ENCODE results near the gene ASF1B. TPM values are rescaled to one million over a fixed set of nuclear protein-coding genes. Genes with fewer than 3 reads are reported as not detected.

Gene ASF1B
- total and polyA plus RNA-seq, 12 donors: 0.48 to 17.2 (median 1.9) TPM

DNA sequence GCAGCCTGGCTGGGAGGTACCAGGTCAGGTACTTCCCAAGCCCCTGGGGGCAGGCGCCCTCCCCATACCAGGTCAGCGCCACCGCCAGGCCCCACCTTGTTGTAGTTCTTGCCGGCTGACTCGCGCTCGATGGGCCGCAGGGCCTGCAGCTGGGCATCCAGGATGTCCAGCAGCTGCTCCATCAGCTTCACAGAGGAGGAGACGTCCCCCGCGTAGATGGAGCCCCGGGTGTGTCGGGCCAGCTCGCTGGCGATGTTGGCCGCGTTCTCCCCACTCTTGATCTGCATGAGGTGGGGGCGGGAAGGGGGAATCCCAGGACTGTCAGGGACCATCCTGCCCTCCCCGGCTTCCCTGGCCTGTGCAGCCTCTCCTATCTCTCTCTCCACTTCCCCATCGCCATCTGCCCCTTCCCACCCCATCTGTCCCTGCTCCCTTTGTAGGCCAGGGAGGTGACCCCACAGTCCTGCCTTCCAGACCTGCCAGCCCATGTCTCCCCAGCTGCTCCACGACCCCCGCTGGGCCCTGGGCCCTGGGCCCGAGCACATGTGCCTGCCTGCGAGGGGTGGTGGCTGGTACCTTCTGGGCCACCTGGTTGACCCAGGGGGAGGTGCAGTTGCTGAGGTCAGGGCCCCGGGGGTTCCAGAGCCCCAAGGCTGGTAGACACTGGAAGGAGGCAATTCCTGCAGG lies 23.8 kb upstream of the ASF1B start:
- no peak for TF ChIP-seq POLR2A (IDR thresholded peaks at IDR 0.05)
- TF ChIP-seq, protein P1, sequence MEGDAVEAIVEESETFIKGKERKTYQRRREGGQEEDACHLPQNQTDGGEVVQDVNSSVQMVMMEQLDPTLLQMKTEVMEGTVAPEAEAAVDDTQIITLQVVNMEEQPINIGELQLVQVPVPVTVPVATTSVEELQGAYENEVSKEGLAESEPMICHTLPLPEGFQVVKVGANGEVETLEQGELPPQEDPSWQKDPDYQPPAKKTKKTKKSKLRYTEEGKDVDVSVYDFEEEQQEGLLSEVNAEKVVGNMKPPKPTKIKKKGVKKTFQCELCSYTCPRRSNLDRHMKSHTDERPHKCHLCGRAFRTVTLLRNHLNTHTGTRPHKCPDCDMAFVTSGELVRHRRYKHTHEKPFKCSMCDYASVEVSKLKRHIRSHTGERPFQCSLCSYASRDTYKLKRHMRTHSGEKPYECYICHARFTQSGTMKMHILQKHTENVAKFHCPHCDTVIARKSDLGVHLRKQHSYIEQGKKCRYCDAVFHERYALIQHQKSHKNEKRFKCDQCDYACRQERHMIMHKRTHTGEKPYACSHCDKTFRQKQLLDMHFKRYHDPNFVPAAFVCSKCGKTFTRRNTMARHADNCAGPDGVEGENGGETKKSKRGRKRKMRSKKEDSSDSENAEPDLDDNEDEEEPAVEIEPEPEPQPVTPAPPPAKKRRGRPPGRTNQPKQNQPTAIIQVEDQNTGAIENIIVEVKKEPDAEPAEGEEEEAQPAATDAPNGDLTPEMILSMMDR (IDR thresholded peaks at IDR 0.05): no peak
- no peak overlapping the region for H3K4me3 ChIP-seq
- WGBS, 4 donors: 86 to 94% (median 91%) methylated on average over 4 to 25 of the region's 25 CpGs
- intact Hi-C loops (cut with DNase I): loop anchor here in 1 of 2 donors (10.0 kb wide), 1 partner anchor 185 kb away; no protein-coding TSS in a partner anchor
- H3K9me3 ChIP-seq (replicated peaks in 1 of 3): no peaks in the 10 kb centered on the region
- peaks cover 0 to 31% of the 10 kb centered on the region in 2 donors for H3K36me3 ChIP-seq (replicated peaks in 1 of 2)
- H3K27ac ChIP-seq: no peak overlapping the region
- H3K27me3 ChIP-seq: no peaks in the 10 kb centered on the region
- no peaks in the 10 kb centered on the region for H3K4me1 ChIP-seq (replicated peaks in 1 of 2)
- no peak for DNase-seq

DNA sequence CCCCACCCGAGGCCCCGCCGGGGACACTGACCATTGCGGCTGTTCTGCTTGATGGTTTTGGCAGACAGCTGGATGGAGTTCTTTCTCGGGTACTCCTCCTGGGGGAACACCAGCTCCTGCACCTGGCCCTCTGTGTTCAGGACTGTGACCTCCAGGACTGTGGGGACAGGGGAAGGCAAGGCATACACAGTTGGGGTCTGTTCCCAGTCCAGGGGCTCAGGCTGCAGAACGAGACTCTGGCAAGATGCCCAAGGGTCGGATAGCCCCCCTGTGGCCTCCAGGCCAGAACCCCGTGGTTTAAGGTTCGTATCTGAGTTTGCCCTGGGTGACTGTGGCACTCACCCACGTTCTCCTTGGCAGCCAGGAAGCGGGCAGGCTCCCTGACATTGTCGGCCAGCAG lies 22.7 kb upstream of the ASF1B start:
- DNase-seq: no peak
- Histone ChIP-seq H3K27me3 (no peaks in the 10 kb centered on the region), H3K9me3 (replicated peaks in 1 of 3) (no peaks in the 10 kb centered on the region), H3K27ac (no peak overlapping the region), H3K4me3 (no peak overlapping the region), H3K36me3 (replicated peaks in 1 of 2) (peaks cover 0 to 34% of the 10 kb centered on the region in 2 donors), H3K4me1 (replicated peaks in 1 of 2) (no peaks in the 10 kb centered on the region)
- TF ChIP-seq, protein P1 (IDR thresholded peaks at IDR 0.05): no peak
- no peak for TF ChIP-seq POLR2A (IDR thresholded peaks at IDR 0.05)
- WGBS, 4 donors: 64 to 92% (median 79%) methylated on average over 3 to 12 of the region's 12 CpGs
- intact Hi-C loops (cut with DNase I): loop anchor here in 1 of 2 donors (10.0 kb wide), 1 partner anchor 186 kb away; no protein-coding TSS in a partner anchor

DNA sequence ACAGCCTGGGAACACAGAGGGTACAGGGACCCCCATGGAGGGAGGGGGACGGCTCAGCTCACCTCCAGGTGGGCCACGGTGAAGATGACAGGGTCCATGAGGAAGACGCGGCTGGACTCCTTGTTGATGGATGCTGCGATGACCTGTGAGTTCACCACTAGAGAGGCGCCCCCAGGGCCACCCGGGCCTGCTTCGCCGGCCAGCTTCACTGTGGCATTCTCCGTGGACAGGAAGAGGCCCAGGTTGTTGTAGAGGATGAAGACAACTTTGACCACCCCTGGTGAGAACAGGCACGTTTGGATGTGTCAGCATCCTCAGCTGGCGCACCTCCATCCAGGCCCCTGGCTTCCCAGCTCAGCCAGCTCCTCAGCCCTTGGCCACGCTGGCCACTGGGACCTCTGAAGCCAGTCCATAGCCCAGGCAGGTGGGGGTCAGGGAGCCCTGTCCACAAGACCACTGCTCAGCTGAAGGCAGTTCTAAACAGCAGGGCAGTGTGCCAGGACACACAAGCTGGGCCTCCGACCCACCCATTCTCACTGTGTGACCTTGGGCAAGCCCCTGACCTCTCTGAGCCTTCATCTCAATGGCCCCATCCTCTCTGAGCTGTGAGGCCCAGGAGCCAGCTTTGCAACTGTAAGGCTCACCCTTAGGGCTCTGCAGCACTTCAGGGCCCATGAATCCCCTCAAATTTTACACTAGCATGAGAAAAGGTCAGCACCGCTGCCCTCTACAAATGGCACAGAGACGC lies 22.1 kb upstream of the ASF1B start:
- Histone ChIP-seq H3K9me3 (replicated peaks in 1 of 3) (no peaks in the 10 kb centered on the region), H3K4me1 (replicated peaks in 1 of 2) (no peaks in the 10 kb centered on the region), H3K36me3 (replicated peaks in 1 of 2) (peaks cover 0 to 34% of the 10 kb centered on the region in 2 donors), H3K4me3 (no peak overlapping the region), H3K27me3 (no peaks in the 10 kb centered on the region), H3K27ac (no peak overlapping the region)
- intact Hi-C loops (cut with DNase I): loop anchor here in 1 of 2 donors (10.0 kb wide), 1 partner anchor 186 kb away; no protein-coding TSS in a partner anchor
- no peak for DNase-seq
- 86 to 93% (median 91%) methylated on average over 9 to 16 of the region's 16 CpGs for WGBS, 4 donors
- TF ChIP-seq POLR2A (IDR thresholded peaks at IDR 0.05): no peak
- TF ChIP-seq, protein P1 (IDR thresholded peaks at IDR 0.05): no peak

DNA sequence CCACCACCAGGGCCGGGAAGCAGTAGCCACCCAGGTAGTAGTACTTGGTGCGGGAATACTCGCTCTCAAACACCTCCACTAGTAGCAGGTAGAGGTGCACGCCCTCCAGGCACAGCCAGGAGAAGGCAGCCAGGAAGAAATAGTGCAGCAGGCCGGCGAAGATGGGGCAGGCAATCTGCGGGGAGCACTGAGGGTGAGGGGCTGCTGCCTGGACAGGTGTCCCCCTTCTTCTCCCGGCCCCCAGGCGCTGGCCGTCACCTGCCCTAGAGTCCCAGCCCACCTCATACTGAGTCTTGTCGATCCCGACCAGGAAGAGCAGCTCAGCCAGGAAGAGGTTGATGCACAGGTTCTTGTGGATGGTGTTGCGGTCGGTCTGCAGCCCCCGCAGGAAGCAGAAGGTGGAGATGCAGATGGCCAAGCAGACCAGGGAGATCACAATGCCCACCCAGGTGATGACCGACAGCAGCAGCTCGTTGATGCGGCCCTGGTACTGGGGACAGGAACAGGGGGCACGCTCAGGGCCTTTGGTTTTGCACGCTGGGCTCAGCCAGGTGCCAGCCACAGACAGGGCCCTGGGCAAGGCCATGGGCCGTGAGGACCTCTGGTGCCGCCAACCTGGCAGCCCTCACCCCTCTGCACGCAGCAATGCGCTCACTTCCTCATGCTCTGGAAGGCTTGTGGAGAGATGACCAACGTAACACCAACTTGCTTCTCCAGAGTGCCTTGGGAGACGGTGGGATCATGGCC lies 20.8 kb upstream of the ASF1B start:
- no peaks in the 10 kb centered on the region for H3K27me3 ChIP-seq
- H3K27ac ChIP-seq: no peak overlapping the region
- no peak for DNase-seq
- 94 to 97% (median 96%) methylated on average over 16 to 26 of the region's 26 CpGs for WGBS, 4 donors
- H3K36me3 ChIP-seq (replicated peaks in 1 of 2): peaks cover 0 to 41% of the 10 kb centered on the region in 2 donors
- no peak overlapping the region for H3K4me3 ChIP-seq
- TF ChIP-seq POLR2A (IDR thresholded peaks at IDR 0.05): no peak
- TF ChIP-seq, protein P1 (IDR thresholded peaks at IDR 0.05): no peak
- H3K9me3 ChIP-seq (replicated peaks in 1 of 3): no peaks in the 10 kb centered on the region
- H3K4me1 ChIP-seq (replicated peaks in 1 of 2): no peaks in the 10 kb centered on the region
- intact Hi-C loops (cut with DNase I): loop anchor here in 1 of 2 donors (10.0 kb wide), 1 partner anchor 188 kb away; no protein-coding TSS in a partner anchor

Data from adrenal gland (tissue), 12 donors.